Gastroesophageal sphincter (tissue), 3 donors: ENCODE data around the gene IFTAP.

Source experiments
- EP300 ChIP-seq: sonication (generic); formaldehyde crosslinking; IDR thresholded peaks from one replicate; pipeline ENCODE4 v1.6.1; 2017; ENCODE audit warnings: antibody characterized with exemption, mild to moderate bottlenecking
- POLR2A ChIP-seq, 2 donors: fragments of 450-650 bp; IDR thresholded peaks; one replicate each; pipeline ENCODE4 v1.6.1; 2017; ENCODE audit warnings: antibody characterized with exemption in 2 of 2, mild to moderate bottlenecking in 2 of 2, moderate library complexity in 1 of 2
- POLR2AphosphoS5 ChIP-seq: sonication (generic); formaldehyde crosslinking; IDR thresholded peaks from one replicate; pipeline ENCODE4 v1.6.1; 2017; ENCODE audit warnings: antibody characterized with exemption
- TF ChIP-seq, protein P1 (sequence below), 4 experiments: fragments of 200-600 bp in 2 of 4; fragments of 450-650 bp in 2 of 4; sonication (generic) in 1 of 4; IDR thresholded peaks; one replicate each; pipeline ENCODE4 v1.5.1; 2017 to 2019; ENCODE audit warnings: antibody characterized with exemption in 4 of 4, mild to moderate bottlenecking in 2 of 4, moderate library complexity in 2 of 4

DNA sequence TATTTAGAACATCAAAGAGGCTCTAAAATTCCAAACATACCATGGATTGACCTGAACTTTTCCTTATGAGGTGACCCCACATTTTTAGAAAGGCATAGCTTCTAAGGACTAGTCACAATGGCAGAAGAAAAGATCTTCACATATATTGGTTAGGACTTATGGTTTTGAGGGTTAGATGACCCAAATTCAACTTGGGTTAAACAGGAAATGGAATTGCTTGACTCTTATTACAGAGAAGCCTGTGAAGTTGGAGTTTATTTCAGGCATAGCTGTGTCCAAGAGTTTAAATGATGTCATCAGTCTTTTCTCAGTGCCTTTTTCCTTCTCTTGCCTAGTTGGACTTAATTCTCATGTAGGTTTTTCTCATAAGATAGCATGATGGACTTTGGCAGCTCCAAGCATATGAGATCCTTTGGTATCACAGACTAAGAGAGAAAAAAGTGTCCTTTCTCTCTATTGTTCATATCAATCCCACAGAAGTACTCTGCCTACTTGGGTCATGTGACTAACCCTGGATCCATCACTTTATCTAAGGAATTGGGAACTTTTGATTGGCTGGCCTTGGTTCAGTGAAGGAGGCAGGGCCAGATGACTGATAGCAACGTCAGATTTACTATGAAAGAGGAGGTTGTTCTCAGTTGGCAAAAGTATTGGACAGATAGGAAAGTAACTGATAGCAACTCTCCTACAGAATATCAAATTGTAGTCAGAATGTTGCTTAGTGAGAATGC lies 43.8 kb upstream of the IFTAP start:
- TF ChIP-seq, protein P1, sequence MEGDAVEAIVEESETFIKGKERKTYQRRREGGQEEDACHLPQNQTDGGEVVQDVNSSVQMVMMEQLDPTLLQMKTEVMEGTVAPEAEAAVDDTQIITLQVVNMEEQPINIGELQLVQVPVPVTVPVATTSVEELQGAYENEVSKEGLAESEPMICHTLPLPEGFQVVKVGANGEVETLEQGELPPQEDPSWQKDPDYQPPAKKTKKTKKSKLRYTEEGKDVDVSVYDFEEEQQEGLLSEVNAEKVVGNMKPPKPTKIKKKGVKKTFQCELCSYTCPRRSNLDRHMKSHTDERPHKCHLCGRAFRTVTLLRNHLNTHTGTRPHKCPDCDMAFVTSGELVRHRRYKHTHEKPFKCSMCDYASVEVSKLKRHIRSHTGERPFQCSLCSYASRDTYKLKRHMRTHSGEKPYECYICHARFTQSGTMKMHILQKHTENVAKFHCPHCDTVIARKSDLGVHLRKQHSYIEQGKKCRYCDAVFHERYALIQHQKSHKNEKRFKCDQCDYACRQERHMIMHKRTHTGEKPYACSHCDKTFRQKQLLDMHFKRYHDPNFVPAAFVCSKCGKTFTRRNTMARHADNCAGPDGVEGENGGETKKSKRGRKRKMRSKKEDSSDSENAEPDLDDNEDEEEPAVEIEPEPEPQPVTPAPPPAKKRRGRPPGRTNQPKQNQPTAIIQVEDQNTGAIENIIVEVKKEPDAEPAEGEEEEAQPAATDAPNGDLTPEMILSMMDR (IDR thresholded peaks at IDR 0.05), result no peak
- TF ChIP-seq POLR2AphosphoS5 (no peak), EP300 (no peak), POLR2A (IDR thresholded peaks at IDR 0.05) (no peak)
